ENCODE results near the gene CCDC102B.

The CCDC102B gene

DNA sequence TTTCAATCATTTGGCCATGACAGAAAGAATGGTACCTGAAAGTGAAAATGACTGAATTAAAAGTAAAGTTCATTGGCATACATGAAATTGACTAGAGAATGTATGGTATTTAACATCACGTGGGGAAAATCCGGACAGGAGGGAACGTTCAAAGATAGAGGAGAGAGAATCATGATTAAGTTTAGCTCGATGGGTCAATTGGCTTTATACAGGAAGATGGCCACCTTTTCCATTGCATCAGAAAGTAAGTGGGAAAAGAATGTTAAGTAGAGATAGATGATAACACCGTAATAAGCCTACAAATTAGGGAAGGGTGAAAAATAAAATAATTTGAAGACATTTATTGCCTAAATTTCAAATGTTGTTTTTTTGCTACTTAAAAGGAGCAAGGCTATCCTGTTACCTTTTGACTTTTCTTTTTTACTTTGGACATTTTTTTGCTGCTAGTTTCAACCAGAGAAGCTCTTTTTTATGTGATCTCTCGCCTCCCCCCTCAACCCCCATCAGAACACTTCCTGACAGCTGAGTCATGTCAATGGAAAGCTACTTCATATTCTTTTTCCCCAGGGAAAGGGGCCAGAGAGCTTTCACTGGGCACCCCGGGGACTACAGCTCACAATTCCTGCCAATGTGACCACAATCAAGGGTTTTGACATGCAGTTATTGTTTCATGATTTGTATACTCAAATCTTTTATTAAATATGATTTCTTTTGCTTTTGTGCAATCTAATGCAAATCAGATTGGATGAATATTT lies 767 bp upstream of the CCDC102B start:
- H3K4me3 Mint-ChIP-seq = no peak overlapping the region
- H3K27ac Mint-ChIP-seq = no peak overlapping the region
- H3K4me1 Mint-ChIP-seq = no peaks in the 10 kb centered on the region
- H3K27me3 Mint-ChIP-seq = no peaks in the 10 kb centered on the region
- H3K36me3 Mint-ChIP-seq = no peaks in the 10 kb centered on the region
- H3K9me3 Mint-ChIP-seq = no peaks in the 10 kb centered on the region

DNA sequence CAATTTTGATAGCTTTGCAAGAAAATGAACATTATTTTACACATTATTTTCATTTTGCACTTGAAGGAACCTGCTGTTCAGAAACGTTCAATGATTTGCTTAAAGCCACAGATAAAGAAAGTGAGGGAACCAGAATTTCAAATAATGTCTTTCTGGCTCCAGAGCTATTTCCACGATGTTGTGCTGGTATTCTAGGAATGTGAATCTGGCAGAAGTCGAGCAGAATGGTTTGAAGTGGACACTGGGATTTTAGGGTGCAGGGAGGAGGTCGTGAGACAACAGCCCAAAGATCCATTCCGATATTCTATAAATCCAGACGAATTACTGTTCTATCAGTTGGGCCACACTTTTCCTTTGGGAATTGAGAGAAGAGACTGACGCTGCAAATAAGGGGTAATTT lies 2.2 kb downstream of the CCDC102B start:
- Mint-ChIP-seq H3K9me3 (no peaks in the 10 kb centered on the region), H3K27ac (no peak overlapping the region), H3K4me1 (no peaks in the 10 kb centered on the region), H3K27me3 (no peaks in the 10 kb centered on the region), H3K4me3 (no peak overlapping the region), H3K36me3 (no peaks in the 10 kb centered on the region)

DNA sequence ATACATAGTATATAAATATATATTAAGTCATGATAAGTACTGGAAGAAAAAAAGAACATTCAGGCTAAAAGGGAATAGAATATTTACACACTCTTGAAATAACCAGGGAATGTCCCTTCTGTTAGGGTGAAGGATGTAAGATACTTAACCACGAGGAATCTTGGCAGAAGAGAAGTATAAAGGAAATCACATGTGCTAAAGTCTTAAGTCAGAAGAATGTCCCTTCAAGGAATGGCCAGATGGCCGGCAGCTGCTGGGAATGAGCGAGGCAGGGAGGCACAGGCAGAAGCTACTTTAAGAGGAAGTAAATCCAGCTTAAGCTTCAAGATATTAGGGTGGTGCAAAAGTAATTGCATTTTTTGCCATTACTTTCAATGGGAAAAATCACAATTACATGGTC lies 5.5 kb downstream of the CCDC102B start:
- Mint-ChIP-seq H3K27ac (no peak overlapping the region), H3K4me3 (no peak overlapping the region), H3K4me1 (no peaks in the 10 kb centered on the region), H3K27me3 (no peaks in the 10 kb centered on the region), H3K9me3 (no peaks in the 10 kb centered on the region), H3K36me3 (no peaks in the 10 kb centered on the region)

DNA sequence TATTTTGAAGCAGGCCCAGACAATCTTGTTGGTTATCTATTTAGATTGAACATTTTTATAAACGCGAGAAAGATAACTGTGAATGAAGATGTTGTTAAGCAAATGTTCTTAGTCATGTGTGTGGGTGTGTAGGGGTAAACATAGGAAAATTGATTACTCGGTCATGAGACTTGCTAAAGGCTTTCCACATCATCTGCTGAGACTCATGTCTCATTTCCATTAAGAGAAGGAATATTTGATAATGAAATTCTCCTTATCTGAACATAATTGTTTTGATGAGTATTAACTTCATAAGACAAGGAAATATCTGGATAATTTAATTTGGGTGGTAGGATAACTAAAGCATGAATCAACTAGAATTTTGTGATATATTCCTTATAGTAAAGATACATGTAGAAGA lies 19.7 kb downstream of the CCDC102B start:
- Mint-ChIP-seq H3K36me3 (no peaks in the 10 kb centered on the region), H3K27me3 (no peaks in the 10 kb centered on the region), H3K4me1 (no peaks in the 10 kb centered on the region), H3K9me3 (no peaks in the 10 kb centered on the region), H3K27ac (no peak overlapping the region), H3K4me3 (no peak overlapping the region)

DNA sequence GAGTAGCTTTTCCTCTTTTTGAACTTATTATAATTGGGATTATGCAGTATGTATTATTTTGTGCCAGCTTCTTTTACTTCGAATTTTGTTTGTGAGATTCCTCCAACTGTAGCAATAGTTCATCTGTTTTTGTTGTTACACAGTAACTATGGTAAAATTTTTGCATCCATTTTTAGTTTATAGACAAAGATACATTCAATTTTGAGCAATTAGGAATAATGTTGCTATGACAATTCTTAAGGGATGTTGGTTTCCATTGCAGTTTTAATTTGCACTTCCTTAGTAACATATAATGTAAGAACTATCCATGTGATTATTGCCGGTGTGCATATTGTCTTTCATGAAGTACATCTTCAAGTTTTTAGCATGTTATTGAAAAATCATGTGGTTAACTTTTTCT lies 20.7 kb downstream of the CCDC102B start:
- H3K9me3 Mint-ChIP-seq = no peaks in the 10 kb centered on the region
- H3K27ac Mint-ChIP-seq = no peak overlapping the region
- H3K4me1 Mint-ChIP-seq = no peaks in the 10 kb centered on the region
- no peak overlapping the region for H3K4me3 Mint-ChIP-seq
- H3K27me3 Mint-ChIP-seq = no peaks in the 10 kb centered on the region
- no peaks in the 10 kb centered on the region for H3K36me3 Mint-ChIP-seq

DNA sequence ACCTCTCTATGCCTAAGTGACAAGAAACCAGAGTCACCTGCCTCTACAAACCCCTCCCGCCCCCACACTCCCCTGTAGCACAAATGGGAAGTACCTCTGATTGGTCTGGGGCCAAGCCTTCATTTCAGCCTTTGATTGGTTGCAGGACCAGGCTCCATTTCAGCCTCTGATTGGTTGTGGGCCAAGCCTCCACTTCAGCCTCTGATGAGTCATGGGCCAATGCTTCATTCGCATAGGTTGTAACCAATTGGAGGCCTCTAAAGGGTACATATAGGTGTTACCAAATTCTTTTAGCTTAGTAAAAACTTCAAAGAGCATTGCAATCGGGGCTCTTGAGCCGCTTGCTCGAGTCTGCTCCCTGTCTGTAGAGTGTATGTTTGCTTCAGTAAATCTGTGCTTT lies 25.0 kb downstream of the CCDC102B start:
- H3K27ac Mint-ChIP-seq = no peak overlapping the region
- H3K4me1 Mint-ChIP-seq = no peaks in the 10 kb centered on the region
- H3K36me3 Mint-ChIP-seq = no peaks in the 10 kb centered on the region
- H3K9me3 Mint-ChIP-seq = no peaks in the 10 kb centered on the region
- H3K4me3 Mint-ChIP-seq = no peak overlapping the region
- H3K27me3 Mint-ChIP-seq = no peaks in the 10 kb centered on the region

DNA sequence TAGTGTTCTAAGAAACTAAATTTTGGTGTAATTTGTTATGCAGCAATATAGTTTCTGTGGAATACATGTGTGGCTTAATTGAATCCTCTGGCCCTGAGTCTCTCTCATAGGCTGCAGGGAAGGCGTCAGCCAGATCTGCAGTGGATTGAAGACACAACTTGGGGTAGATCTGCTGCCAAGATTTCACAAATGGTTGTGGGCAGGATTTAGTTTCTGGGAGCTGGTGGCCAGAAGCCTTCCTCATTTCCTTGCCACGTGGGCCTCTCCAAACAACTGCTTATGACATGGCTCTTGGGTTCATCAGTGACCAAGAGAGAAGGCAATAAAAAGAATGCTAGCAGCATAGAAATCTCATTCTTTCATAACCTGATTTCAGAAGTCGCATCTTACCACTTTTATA lies 28.2 kb downstream of the CCDC102B start:
- Mint-ChIP-seq H3K27me3 (no peaks in the 10 kb centered on the region), H3K9me3 (no peaks in the 10 kb centered on the region), H3K4me1 (no peaks in the 10 kb centered on the region), H3K27ac (no peak overlapping the region), H3K4me3 (no peak overlapping the region), H3K36me3 (no peaks in the 10 kb centered on the region)

DNA sequence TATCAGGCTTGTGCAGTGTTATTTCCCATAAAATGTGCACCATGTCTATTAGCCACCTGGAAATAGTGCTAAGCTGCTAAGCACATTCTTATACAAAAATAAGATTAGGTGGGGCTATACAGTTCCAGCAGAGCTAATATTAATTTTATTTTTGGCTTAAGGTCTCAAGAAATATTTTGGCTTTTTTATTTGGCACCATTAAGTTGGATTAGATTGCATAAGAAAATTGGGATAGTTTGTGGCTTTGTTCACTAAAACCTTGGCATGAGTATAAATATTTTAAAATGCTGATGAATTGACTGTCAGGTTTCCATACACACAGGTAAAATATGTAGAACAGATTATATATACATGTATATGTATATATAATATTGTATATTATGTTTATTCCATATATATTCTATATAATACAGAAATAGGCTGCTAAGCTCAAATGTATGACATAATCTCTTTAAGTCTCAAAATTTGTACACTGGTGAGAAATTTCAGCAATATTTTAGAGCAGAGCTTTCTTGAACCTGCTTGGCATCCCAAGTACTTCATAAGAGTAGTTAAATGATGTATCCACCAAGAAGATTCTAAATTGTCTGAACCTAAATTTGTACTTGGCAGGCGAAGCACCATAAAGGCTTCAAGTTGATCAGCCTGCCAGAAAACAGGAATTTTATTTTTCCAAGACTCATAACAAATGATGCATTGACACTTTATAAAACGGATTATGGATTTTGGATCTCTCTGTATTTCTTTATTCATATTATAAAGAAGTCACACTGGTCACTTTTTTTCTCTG lies 32.6 kb downstream of the CCDC102B start:
- Mint-ChIP-seq H3K27me3 (no peaks in the 10 kb centered on the region), H3K36me3 (no peaks in the 10 kb centered on the region), H3K9me3 (no peaks in the 10 kb centered on the region), H3K4me1 (no peaks in the 10 kb centered on the region), H3K27ac (no peak overlapping the region), H3K4me3 (no peak overlapping the region)

DNA sequence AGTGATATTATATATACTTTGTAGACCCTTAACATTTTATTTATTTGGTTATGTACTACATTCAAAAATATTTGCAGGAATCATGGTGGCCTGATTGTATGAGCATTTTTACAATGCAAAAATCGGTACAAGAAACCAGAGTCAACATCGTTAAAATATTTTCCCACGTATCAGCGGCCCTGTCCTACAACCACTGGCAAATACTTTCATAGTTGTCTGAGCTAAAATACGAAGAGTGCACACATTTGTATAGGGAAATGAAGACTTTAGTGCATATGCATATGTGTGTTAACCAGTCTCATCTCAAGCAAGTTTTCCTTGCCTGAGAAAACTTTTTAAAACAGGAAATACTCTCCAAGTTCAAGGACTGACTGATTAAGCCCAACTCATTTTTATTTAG lies 35.9 kb downstream of the CCDC102B start:
- Mint-ChIP-seq H3K27me3 (no peaks in the 10 kb centered on the region), H3K36me3 (no peaks in the 10 kb centered on the region), H3K27ac (no peak overlapping the region), H3K4me3 (no peak overlapping the region), H3K4me1 (no peaks in the 10 kb centered on the region), H3K9me3 (no peaks in the 10 kb centered on the region)

DNA sequence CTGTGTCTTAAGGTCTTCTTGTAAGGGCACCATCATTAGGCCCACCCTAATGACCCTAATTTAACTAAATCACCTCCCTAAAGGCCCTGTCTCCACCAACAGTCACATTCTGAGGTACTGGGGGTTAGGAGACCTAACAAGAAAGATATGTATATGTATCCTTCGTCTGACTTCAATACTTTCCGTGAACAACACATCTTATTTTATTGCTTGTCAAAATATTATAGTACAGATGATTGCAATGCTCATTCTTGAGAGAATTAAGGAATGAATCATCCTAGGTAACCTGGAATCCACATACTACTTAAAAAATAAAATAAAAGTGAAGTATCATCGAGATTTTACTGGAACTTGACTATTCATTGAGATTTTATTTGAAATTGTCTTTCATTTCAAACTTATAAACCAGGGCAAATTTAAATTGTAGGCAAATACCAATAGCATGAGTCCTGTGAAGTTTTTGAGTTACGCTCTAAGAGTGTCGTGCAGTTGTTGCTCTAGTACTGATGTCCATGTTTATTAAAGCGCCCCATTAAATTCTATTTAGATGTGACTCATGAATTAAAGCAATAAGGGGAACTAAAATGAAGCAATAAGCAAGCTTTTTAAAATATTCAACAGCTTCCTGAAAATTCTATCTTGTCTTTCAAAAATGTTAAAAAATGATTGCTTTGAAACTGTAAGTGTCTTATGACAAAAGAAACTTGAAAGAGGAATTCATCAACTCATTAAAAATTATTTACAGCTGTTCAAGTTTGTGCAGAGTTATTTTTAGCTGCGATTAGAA lies 40.0 kb downstream of the CCDC102B start:
- Mint-ChIP-seq H3K9me3 (no peaks in the 10 kb centered on the region), H3K4me3 (no peak overlapping the region), H3K27ac (no peak overlapping the region), H3K36me3 (no peaks in the 10 kb centered on the region), H3K4me1 (no peaks in the 10 kb centered on the region), H3K27me3 (no peaks in the 10 kb centered on the region)

DNA sequence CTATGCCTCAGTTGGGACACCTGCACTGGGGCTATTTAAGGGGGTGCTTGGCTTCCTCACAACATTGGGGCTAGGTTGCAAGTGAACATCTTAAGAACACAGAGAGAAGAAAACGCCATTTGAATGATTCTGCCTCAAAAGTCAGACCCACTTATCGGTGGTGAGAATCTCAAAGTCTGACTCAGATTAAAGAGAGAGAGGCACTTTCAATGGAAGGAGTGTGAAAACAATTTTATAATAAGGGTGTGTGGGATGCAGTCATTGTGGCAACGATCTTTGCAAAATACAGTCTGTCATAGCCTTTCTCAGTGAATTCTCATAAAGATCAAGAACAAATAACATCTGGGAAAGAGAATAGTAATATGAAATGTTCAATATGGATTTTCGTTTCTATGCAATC lies 41.8 kb downstream of the CCDC102B start:
- no peak overlapping the region for H3K4me3 Mint-ChIP-seq
- H3K27ac Mint-ChIP-seq = no peak overlapping the region
- H3K9me3 Mint-ChIP-seq = no peaks in the 10 kb centered on the region
- H3K4me1 Mint-ChIP-seq = no peaks in the 10 kb centered on the region
- no peaks in the 10 kb centered on the region for H3K36me3 Mint-ChIP-seq
- no peaks in the 10 kb centered on the region for H3K27me3 Mint-ChIP-seq

DNA sequence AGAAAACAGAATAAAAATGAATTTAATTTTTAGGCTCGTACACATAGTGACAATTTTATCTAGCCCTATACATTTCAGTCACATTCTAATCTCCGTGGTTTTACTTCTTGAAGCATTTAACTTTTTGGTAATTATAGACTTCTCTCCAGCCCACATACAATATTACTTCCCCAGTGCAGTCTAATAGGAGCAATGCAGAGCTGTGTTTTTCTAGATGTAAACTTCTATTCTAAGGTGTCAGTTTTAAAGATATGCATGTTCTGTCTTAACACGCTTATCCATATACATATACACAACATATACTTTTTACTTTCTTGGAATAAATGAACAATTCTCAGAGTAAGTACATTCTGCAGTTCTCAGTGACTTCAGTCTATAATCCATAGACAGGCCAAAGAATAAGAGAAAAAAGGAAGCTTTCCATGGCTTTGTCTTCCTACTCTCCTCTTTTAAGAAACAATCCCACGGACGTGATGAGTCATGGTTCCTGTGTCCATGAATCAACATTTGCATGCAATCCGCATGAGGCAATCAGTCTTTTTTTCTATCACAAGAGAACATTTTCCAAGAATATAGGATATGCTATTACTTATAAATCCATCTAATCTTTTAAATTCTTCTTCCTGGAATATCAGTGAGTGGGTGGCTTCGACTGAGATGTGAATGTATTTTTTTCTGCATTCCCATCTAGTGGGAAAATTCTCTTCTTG lies 42.8 kb downstream of the CCDC102B start:
- Mint-ChIP-seq H3K4me1 (no peaks in the 10 kb centered on the region), H3K9me3 (no peaks in the 10 kb centered on the region), H3K27ac (no peak overlapping the region), H3K36me3 (no peaks in the 10 kb centered on the region), H3K4me3 (no peak overlapping the region), H3K27me3 (no peaks in the 10 kb centered on the region)

DNA sequence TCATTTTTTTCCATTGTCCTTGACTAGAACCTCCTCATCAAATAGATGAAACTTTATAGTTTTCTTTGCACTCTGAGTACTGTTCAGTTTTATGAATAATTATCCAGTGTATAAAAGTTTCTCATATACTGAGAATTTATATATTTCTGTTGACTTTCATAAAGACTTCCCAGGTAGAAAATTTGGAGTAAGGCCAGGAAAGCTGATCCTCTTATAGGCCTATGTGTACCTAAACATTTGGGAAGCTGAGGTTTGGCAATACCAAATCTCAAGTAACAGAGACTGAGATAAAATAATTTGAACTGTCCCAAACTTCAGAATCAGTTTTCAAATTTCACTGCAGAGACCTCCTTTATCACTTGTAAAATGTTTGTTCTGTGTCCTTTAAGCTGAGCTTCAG lies 43.4 kb downstream of the CCDC102B start:
- no peak overlapping the region for H3K4me3 Mint-ChIP-seq
- no peaks in the 10 kb centered on the region for H3K27me3 Mint-ChIP-seq
- no peaks in the 10 kb centered on the region for H3K36me3 Mint-ChIP-seq
- no peaks in the 10 kb centered on the region for H3K9me3 Mint-ChIP-seq
- H3K4me1 Mint-ChIP-seq = no peaks in the 10 kb centered on the region
- H3K27ac Mint-ChIP-seq = no peak overlapping the region

DNA sequence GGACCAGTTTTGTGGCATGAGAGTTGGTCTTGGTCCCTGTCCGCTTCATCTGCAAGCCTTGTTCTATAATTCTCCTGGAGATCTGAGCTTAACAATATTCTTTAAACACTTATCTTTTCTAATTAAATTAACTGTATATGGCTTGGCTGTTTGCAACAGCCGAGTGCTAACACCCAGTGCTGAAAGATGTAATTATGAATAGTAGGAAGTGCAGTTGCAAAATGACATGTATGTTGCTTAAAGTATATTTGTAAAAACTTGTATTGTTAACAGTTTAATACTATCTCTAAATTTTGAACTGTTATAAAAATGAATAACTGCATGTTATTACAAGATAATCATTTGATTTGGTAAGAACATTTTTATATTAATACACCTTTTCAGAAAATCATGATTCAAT lies 45.1 kb downstream of the CCDC102B start:
- no peaks in the 10 kb centered on the region for H3K4me1 Mint-ChIP-seq
- H3K27me3 Mint-ChIP-seq = no peaks in the 10 kb centered on the region
- H3K4me3 Mint-ChIP-seq = no peak overlapping the region
- no peak overlapping the region for H3K27ac Mint-ChIP-seq
- H3K9me3 Mint-ChIP-seq = no peaks in the 10 kb centered on the region
- no peaks in the 10 kb centered on the region for H3K36me3 Mint-ChIP-seq

DNA sequence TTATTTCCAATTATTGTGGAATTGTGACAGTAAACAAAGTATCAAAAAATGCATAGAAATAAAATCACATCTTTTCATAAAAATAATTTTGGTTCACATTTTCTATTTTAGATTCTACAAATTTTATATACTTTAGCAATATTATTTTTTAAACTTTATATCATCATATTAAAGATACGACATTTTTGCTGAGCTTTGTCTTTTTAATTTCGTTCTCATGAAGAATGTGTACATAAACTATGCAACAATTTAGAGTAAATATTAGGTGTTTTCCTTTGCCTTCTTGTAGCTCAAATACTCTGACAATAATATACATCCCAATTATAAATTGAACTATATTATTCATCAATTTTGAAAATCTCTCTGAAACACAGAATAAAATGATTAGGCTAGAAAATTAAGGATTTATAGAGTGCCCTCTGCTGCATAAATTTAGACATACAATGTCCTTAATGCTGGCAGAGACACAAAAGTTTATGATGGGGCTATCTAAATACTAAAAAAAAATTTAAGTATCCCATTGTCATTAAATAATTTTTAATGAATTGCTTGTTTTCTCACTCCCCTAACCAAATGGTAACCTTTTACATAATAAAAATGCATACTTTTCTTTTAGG lies 45.7 kb downstream of the CCDC102B start:
- H3K4me3 Mint-ChIP-seq = no peak overlapping the region
- H3K27me3 Mint-ChIP-seq = no peaks in the 10 kb centered on the region
- H3K36me3 Mint-ChIP-seq = no peaks in the 10 kb centered on the region
- no peak overlapping the region for H3K27ac Mint-ChIP-seq
- H3K4me1 Mint-ChIP-seq = no peaks in the 10 kb centered on the region
- no peaks in the 10 kb centered on the region for H3K9me3 Mint-ChIP-seq
